Right atrium auricular region (tissue), 2 donors: Measurements from ENCODE around the gene SAT1. TPM values are rescaled to one million over a fixed set of nuclear protein-coding genes. Genes with fewer than 3 reads are reported as not detected.

ENCODE experiments used
- DNase-seq: peaks from one replicate; pipeline ENCODE4 v3.0.0-alpha.2; 2019; ENCODE audit warnings: low spot score
- H3K27ac ChIP-seq, 2 donors: fragments of 200-600 bp; sonication (generic); 1 replicate in 1 of 2; 2 replicates in 1 of 2; pipeline ENCODE4 v1.5.1; 2016 to 2019
- H3K27me3 ChIP-seq, 2 donors: fragments of 200-600 bp; sonication (generic); one replicate each; pipeline versions ENCODE4 v1.5.1 to v1.6.0; 2017 to 2019
- H3K36me3 ChIP-seq: fragments of 200-600 bp; sonication (generic); one replicate; pipeline ENCODE4 v1.5.1; 2016
- H3K4me1 ChIP-seq, 2 donors: fragments of 200-600 bp; sonication (generic); one replicate each; pipeline versions ENCODE4 v1.5.1 to v1.6.0; 2017 to 2019
- H3K4me3 ChIP-seq, 2 donors: fragments of 200-600 bp; sonication (generic); 1 replicate in 1 of 2; 2 replicates in 1 of 2; pipeline ENCODE4 v1.5.1; 2017 to 2019; ENCODE audit warnings: mild to moderate bottlenecking in 1 of 2, moderate library complexity in 1 of 2
- H3K9me3 ChIP-seq, 2 donors: fragments of 200-600 bp; sonication (generic); one replicate each; pipeline ENCODE4 v1.5.1; 2019
- CTCF ChIP-seq, 2 donors: fragments of 200-600 bp; sonication (generic); IDR thresholded peaks; one replicate each; pipeline ENCODE4 v1.5.1; 2019; ENCODE audit warnings: antibody characterized with exemption in 2 of 2
- total RNA-seq, 2 donors: library from RNA; depleted of rRNA; stranded (reverse); fragments of >200 nt; gene quantifications; one replicate each; pipeline ENCODE4 v1.1.0, GENCODE V29; 2016

SAT1 gene
- total RNA-seq, 2 donors from 2014 or later, result 513 to 713 TPM

- no peak overlapping the region for H3K27ac ChIP-seq
- H3K27me3 ChIP-seq, result no peaks in the 10 kb centered on the region
- no peak for DNase-seq
- H3K36me3 ChIP-seq, result no peaks in the 10 kb centered on the region
- no peaks in the 10 kb centered on the region for H3K9me3 ChIP-seq
- no peak for TF ChIP-seq CTCF (IDR thresholded peaks at IDR 0.05)
- H3K4me3 ChIP-seq, result no peak overlapping the region
- no peaks in the 10 kb centered on the region for H3K4me1 ChIP-seq
These were observed 23.2 kb upstream of the SAT1 start for GRCh38 chrX:23759821-23760220.

- no peaks in the 10 kb centered on the region for H3K9me3 ChIP-seq
- no peaks in the 10 kb centered on the region for H3K36me3 ChIP-seq
- H3K27ac ChIP-seq, result no peak overlapping the region
- TF ChIP-seq CTCF (IDR thresholded peaks at IDR 0.05), result no peak
- no peak for DNase-seq
- H3K4me3 ChIP-seq, result no peak overlapping the region
- H3K27me3 ChIP-seq, result no peaks in the 10 kb centered on the region
- H3K4me1 ChIP-seq, result no peaks in the 10 kb centered on the region
These were observed 18.6 kb upstream of the SAT1 start for GRCh38 chrX:23764188-23764984.

GRCh38 chrX:23765449-23765848, 17.5 kb upstream of the SAT1 start:
- Histone ChIP-seq H3K27ac (no peak overlapping the region), H3K4me1 (no peaks in the 10 kb centered on the region), H3K36me3 (no peaks in the 10 kb centered on the region), H3K27me3 (no peaks in the 10 kb centered on the region), H3K4me3 (no peak overlapping the region), H3K9me3 (no peaks in the 10 kb centered on the region)
- no peak for DNase-seq
- TF ChIP-seq CTCF (IDR thresholded peaks at IDR 0.05), result no peak

- no peak for TF ChIP-seq CTCF (IDR thresholded peaks at IDR 0.05)
- Histone ChIP-seq H3K4me3 (no peak overlapping the region), H3K36me3 (no peaks in the 10 kb centered on the region), H3K27me3 (no peaks in the 10 kb centered on the region), H3K9me3 (no peaks in the 10 kb centered on the region), H3K4me1 (no peaks in the 10 kb centered on the region), H3K27ac (no peak overlapping the region)
- no peak for DNase-seq
These were observed 17.1 kb upstream of the SAT1 start for GRCh38 chrX:23765868-23766267.

GRCh38 chrX:23766650-23767551, 16.1 kb upstream of the SAT1 start:
- Histone ChIP-seq H3K27ac (no peak overlapping the region), H3K27me3 (no peaks in the 10 kb centered on the region), H3K4me1 (no peaks in the 10 kb centered on the region), H3K4me3 (no peak overlapping the region), H3K9me3 (no peaks in the 10 kb centered on the region), H3K36me3 (no peaks in the 10 kb centered on the region)
- no peak for DNase-seq
- TF ChIP-seq CTCF (IDR thresholded peaks at IDR 0.05), result no peak
